Mesenteric fat pad (tissue), 1 donor: ENCODE measurements around the gene IFNA6. TPM values are rescaled to one million over a fixed set of nuclear protein-coding genes. Genes with fewer than 3 reads are reported as not detected.
"Not testable (repeated sequence)": the region's sequence is repeated elsewhere in the genome, so short reads cannot be mapped to it uniquely, and the experiment has no call there.

Source experiments
- DNase-seq: peaks from one replicate; pipeline ENCODE4 v3.0.0-alpha.2; 2020; ENCODE audit warnings: low spot score
- long read RNA-seq: library from polyadenylated mRNA; unstranded; transcript quantifications from one replicate; pipeline ENCODE4 v2.0.0, GENCODE V29; 2020
- total RNA-seq: library from RNA; stranded (reverse); fragmentation: NEBNext Ultra II Directional; extraction: Animal tissue kit (Norgen Biotek cat#: 25700); gene quantifications from one replicate; pipeline ENCODE4 v1.2.1, GENCODE V29; 2021
- donor health status: DM: yes; HTN: yes; CAD: no.

IFNA6 gene
- not detected for total RNA-seq
- long read RNA-seq = 0 reads

DNA sequence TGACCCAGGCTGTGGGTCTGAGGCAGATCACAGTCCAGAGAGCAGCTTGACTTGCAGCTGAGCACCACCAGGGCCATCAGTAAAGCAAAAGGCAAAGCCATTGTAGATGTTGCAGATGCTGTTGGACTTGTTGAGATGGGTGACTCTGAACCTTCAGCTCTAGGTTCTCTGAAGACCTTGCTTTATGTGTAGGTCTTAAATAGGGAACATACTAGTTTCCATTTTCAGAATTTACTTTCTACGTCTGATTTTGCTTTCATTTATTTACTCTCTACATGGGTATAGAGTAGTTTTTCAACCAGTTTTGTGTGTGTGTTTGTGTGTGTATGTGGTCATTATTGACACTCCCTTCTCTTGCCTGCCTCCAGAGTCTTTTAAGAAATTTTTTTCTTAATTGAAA lies at the start of gene IFNA6:
Gene IFNA6 (minus strand): TSS at position 101 of the 400 bp plus-strand sequence. CDS start 0 bp downstream, at position 101.
- no peak for DNase-seq

DNA sequence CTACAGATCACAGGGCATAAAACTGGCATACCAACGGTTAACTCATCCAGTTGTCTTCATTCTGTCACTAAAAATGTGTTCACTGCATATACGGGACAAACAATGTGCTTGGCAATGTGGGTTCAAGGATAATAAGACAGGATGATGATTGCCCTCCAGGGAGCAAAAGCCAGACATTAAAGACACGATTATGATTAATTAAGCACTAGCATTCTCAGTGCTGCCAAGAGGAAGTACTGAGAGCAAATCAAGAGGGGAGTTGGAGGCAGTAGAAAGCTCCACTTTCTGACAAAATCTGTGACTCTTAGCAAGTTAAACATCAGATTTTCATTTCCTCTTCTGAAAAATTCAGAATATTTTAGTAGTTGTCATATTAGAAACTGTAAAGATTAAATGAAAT lies 49.3 kb upstream of the IFNA6 start:
- no peak for DNase-seq

DNA sequence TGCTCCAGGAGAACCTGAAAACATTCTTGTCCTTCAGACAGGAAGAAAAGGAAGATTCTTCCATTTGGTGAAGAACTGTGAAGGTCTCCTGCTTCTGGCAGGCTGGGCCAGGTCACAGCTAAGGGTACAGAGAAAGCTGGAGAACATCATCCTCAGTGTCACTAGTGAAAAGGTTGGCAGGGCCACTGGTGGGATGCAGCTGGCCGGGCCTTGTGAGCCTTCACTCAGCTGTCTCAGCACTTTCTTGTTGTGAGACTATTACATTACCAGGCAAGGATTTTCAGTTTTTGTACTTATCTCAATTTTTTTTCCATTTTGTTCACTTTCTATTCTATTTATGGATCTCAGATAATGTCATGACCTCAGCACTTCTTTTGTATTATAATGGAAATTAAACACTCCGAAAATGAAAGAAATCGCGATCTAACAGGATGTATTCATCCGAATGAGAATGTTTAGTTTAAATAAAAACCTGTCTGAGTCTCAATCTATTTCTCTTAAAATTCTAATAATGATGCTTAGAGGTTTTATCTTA lies 48.3 kb upstream of the IFNA6 start:
- no peak for DNase-seq

DNA sequence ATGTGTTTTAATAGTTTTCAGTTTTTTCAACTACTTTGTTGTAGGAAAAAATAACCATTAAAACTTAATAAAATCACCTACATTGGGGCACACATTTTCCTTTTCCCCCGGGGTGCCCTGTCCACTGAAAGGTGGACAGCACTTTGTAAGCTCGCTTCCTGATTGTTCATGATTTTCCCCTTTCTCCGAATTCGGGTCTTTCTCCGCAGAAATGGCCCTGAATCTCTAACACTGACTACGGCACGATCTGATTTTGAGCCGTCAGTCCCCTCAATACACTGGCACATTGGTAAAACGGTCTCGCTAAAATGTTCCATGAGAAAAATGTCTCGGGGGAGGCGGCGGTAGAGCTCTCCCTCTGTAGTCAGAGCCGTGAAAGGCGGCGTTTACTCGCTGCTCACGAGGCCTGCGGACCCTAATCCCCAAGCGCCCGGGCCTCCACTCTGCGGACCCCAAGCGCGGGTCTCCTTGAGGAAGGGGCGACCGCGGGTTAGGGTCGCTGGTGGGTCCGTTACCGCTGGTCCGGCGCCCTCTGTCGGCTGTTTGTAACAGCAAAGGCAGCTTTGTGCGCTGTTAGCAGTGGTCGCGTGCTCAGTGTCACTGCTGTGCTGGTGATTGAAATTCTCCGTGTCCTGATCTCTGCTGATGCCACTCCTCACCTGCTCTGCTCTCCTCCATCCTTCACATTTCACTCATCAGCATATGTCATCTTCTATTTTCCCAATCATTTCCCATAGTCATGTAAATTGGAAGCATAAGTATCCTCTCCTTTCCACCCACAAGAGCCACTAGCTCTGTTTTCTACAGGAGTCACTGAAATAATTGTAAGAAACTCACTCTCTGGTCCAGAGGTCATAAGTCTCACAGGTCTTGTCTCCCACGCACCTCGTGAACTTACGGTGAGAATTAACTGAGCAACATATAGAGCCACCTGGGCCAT lies 45.4 kb upstream of the IFNA6 start:
- DNase-seq = no peak

DNA sequence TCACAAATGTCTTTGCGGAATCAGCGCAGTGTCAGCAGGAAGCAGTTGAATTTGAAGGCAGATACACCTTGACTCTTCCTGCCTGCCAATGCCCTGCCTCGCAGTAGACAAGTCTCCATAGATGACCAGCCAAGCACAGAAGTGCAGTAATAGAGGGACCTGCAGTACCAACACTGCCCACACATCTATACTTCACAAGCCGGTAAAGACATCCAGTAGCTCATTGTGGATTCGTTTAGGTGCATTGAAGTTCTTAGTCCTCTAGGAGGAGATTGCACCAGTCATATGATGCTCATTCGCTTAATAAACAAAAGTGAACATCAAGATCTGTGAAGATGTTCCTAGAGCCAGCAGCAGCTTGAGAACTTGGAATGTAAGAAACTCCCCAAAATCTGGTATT lies 41.6 kb upstream of the IFNA6 start:
- no peak for DNase-seq

DNA sequence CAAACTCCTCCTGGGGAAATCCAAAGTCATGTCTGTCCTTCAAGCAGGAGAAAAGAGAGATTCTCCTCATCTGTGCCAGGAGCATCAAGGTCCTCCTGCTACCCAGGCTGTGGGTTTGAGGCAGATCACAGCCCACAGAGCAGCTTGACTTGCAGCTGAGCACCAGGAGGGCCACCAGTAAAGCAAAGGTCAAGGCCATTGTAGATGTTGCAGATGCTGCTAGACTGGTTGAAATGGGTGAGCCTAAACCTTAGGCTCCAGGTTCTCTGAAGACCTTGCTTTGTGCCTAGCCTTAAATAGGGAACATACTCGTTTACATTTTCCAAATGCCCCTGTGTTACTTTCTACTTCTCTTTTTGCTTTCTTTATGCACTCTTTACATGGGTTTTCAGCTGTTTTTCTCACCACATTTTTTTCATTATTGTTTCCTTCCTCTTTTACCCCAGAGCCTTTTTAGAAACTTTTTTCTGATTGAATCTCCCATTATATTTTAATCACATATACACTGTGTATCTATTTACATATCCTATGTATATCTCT lies 34.5 kb upstream of the IFNA6 start, which contains the start of gene IFNA2:
Gene IFNA2 (minus strand): TSS at position 268 of the 540 bp plus-strand sequence. CDS start 69 bp downstream, at position 199.
- no peak for DNase-seq

DNA sequence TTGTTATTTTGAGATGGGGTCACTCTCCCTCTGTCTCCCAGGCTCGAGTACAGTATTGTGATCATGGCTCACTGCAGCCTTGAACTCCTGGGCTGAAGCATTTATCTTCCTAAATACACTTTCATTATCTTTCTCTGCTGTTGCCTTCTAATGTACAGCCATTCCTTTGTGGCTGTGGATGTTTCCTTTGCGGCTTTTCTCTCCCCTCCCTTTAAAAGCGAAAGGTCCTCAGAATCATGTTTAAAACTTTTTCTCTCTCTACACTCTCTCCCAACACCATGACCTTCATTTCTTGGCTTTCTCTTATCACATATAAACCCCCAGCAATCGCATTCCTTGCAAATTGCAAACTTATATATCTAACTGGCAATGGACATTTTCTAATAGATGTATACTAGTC lies 32.9 kb upstream of the IFNA6 start:
- no peak for DNase-seq

DNA sequence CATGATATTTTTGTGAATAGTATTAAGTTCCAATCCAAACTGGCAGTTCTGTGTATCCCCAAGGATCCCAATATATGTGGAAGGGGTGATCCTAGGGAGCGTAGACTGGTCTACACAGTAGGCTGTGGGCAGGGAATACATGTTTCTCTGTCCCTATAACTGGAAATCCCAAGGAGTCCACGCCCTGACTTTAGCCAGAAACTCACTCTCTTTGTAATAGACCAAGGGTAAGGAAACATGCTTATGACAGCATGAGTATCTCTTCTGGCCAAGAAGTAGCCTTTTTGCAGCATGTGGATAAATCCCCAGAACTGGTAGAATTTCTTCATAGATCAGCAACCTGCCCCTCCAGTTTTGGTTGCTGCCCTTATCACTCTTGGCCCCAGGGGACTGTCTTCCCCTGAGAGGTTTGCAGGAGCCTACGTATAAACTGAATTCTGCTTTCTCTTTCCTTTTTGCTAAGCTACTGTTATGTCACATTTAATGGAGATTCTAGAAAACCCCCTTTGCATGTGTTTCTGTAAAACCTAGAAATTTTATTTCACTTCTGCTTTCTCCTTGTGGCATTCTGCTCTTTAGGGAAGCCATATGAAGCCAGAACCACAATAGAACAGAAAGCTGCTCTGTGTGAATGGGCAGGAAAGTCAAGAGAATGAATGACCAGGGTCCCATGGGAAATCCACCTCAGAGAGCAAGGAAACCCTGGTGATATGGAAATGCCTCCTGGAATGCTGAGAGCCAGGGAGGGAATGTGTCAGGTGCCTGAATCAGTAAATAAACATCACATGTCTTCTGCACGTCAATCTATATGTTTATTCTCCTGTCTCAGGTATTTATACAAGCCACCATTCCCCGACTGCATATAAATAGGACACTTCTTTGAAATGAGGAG lies 31.0 kb upstream of the IFNA6 start:
- DNase-seq = no peak

DNA sequence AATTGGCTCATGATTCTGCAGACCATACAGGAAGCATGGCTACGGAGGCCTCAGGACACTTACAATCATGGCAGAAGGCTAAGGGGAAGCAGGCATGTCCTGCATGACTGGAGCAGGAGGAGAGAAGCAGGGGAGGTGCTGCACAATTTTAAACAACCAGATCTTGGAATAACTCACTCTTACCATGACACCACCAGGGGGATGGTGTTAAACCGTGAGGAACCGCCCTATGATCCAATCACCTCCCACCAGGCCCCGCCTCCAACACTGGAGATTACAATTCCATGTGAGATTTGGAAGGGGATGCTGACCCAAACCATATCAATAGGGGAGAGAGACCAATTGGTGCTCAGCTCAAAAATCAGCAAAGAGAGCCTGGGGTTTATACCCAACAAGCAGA lies 20.8 kb upstream of the IFNA6 start:
- DNase-seq = not testable (repeated sequence)

DNA sequence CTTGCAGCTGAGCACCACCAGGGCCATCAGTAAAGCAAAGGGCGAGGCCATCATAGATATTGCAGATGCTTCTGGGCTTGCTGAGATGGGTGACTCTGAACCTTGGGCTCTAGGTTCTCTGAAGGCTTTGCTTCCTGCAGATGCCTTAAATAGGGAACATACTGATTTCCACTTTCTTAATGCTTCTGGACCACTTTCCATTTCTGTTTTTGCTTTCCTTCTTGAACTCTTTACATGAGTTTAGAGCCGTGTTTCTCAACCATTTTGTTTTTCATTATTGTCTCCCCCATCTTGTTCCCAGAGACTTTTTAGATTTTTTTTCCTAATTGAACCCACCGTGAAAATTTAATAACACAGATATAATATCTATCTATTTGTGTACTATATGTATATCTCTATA lies 17.3 kb upstream of the IFNA6 start, which contains the start of gene IFNA13:
Gene IFNA13 (minus strand): TSS at position 101 of the 400 bp plus-strand sequence. CDS start 47 bp downstream, at position 54.
- DNase-seq = no peak

DNA sequence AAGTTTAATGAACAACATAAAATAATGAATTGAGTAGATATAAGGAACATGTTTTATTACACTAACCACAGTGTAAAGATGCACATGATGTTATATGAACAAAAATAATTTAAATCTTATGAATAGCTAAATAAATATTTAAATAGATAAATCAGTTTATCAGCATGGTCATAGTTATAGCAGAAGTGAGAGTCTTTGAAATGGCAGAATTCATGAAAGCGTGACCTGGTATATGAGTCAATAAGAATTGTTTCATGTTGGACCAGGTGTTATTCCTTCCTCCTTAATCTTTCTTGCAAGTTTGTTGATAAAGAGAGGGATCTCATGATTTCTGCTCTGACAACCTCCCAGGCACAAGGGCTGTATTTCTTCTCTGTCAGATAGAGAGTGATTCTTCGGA lies 16.5 kb upstream of the IFNA6 start:
- DNase-seq = not testable (repeated sequence)

DNA sequence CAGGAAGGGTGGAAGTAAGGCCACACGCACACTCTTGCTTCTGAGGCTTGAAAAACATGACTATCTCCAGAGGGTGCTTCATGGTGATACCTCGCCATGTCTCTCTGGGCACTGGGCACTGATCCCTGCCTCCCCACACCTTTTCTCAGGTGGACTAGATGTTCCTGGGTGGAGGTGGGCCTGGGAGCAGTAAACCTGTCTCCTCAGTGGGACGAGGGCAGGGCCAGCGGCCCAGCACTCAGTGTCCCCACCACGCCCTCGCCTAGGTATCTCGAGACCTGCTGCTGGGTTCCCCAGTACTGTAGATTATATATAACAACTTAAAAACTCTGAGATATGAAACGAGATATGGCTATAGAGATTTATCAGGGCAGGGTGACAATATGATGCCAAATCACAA lies 11.6 kb upstream of the IFNA6 start:
- DNase-seq = no peak

DNA sequence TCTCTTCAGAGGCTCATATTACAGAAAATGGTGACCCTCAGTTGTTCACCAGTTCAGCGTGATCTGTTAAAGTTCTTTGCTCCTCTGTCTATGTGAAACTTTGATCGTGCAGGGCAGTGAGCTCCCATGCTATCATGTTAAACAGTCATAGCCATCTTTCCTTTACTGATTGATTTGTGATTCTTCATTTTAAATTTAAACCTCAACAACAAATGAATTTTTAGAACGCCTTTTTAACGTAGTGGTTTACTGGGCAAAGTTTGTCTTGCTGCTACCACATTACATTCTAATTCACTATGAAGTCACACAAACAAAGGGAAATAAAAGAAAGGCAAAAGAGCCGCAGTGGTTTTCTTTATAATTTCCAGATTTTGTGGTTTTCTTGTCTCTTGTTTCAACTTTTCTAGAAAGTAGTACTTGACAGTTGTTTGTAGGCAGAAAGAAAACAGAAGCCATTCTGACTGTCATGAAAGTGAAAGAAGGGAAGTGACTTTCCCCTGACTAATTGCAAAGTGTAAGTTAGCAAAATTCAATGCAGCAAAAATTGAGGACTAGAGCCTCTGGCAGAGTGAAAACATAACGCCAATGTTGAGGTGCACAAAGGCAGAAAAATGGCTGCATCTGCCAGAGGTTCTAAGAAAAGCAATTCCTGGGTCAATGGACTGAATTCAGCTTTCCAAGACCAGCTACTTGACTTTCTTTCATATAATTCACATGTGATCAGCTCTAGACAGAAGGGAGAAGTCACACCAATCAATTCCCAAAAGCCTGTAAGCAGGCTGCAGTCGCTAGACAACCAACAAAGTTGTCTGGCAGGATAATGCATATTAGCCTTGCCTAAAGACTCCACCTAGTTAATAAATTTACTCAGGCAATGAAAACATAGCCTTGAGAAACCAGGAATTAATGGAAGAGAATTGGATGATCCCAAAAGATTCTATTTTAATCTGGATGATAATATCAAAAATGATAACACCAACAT lies 7.1 kb upstream of the IFNA6 start:
- DNase-seq = no peak

DNA sequence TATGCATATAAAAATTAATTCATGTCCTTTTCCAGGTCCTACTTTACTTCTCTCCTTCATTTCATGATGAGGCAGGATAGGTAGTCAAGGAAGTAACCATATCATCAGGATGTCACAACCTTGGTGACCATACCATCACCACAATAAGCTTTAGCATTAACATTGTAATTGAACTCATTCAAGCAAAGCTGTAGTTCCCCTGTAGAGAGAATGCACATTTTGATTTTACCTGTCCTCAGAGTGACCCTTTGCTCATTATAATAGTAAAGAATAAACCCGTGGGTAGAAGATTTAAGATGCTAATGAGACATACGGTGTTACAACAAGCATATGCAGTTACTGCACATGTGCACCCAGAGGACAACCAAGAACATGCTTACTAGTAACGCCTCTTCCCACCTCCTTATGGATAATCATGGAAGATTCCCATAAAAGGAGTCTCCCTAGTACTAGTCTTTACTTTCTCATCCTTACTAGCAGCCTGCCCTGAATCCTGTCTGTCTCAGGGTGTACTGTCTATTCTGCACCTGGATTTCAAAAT lies 2.2 kb downstream of the IFNA6 start:
- no peak for DNase-seq

DNA sequence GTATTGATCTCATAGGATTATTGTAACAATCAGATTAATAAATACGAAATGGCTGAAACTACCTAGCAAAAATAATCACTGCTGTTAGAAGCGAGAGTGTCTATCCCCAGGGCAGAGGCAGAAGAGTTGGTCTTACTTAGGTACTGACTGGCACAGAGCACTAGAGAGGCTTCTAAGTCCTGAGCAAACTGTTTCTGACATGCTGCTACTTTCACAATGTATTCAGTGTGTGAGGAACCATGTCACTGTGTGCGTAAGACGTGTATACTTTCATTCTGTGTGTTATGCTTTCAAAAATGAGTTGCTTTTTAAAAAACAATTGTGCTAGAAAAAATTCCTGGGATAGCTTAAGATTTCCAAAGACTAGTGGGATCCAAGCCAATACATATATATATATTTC lies 10.0 kb downstream of the IFNA6 start:
- no peak for DNase-seq

DNA sequence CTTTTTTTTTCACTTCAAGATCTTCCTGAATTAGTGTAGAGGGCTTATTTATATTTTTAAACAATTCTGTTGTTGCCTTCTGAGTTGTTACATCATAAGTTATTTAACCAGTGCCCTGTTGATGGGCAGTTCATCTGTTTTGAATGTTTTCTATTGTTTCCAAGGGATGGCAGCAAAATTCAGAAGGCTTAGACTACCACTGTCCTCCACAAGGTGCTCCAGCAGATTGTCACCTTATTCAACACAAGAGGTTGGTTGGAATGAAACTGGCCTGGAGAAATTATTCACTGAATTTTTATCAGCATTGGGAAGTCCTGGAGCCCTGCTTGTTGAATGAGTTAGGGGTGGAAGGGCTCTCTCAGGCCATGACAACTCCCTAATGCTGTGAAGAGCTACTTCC lies 14.2 kb downstream of the IFNA6 start:
- no peak for DNase-seq

DNA sequence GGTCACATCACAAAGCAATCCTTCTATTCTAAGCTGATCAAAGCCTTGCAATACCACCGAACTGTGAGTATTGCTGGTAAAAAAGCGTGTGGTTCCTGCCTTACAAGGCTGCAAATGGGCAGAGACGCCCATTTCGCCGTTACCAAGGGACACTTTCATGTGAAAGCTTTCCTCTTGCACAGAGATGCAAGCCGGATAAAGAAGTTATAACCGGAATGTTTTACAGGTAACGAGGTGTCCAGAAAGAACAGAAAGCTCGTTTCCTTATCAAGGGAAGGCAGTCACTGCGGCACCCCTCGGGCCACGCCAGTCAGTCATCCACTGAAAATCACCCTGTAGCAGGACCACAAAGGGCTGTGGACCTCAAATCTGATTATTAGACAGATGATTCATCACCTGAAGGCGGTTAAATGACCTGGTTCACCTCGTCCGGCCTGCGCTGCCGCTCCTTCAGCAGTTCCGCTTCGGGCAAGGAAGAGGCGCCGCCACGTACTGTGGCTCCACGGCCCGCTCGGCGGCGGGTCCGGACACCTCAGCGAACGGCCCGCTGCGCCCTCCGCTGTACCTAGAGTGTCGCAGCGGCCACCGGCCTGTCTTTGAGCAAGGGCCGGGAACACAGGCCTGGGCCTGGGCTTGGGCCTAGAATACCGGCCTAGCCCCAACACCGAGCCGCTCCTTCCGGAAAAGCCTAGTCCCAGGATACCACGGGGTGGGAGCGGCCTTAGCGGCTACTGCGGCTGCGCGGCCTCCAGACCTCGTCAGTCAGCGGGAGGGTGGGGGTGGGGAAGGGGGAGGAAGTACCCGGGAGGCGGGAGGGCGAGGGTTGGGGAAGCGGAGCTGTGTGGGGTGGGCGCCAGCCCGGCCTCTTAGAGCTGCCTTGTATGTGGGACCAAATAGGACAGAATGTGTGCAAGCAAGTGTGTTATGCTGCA lies 15.7 kb downstream of the IFNA6 start, which contains the start of gene KLHL9:
Gene KLHL9 (minus strand): TSS at position 704 of the 932 bp plus-strand sequence. CDS start 545 bp downstream, at position 159.
- DNase-seq = peak; percentile 97

DNA sequence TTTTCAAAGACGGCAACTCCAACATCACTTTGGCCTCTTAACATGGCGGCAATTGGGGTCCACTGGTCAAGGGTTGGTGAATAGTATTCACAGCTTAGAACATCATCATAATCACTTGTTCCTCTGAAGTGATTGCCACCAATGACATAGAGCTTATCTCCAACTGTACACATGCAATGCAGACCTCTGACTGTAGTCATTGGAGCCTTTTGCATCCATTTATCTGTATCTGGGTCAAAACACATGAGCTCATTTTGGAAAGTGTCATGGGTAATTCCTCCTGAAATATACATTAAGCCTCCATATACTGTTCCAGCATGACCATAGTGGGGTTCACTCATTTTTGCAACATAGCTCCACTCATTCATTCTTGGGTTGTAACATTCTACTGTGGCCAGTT lies 17.5 kb downstream of the IFNA6 start:
- DNase-seq = no peak
